Measurements from ENCODE around the gene SDK2. TPM values are rescaled to one million over a fixed set of nuclear protein-coding genes. Genes with fewer than 3 reads are reported as not detected.
"Not testable (repeated sequence)": the region's sequence is repeated elsewhere in the genome, so short reads cannot be mapped to it uniquely, and the experiment has no call there.

Gene SDK2
- total and polyA plus RNA-seq, 5 donors from 2014 or later: 0.02 to 0.59 (median 0.02) TPM; not detected in 2

GRCh38 chr17:73338050-73338521, 306.2 kb downstream of the SDK2 start:
- H3K27me3 ChIP-seq (ENCODE audit: control insufficient read depth, insufficient read depth, low read length): no peaks in the 10 kb centered on the region
- H3K27ac ChIP-seq (ENCODE audit: insufficient read depth, low read length, poor library complexity, severe bottlenecking): no peak overlapping the region
- Mint-ChIP-seq H3K4me3 (no peak overlapping the region), H3K36me3 (no peaks in the 10 kb centered on the region), H3K27ac (no peak overlapping the region), H3K9me3 (no peaks in the 10 kb centered on the region), H3K4me1 (no peaks in the 10 kb centered on the region), H3K27me3 (no peaks in the 10 kb centered on the region)
- no peaks in the 10 kb centered on the region for H3K36me3 ChIP-seq (ENCODE audit: control insufficient read depth, insufficient read depth, low read length)
- H3K4me1 ChIP-seq (ENCODE audit: control insufficient read depth, insufficient read depth, low read length, poor library complexity, severe bottlenecking): no peaks in the 10 kb centered on the region
- H3K4me3 ChIP-seq (ENCODE audit: low read depth, low read length): no peak overlapping the region
- no peak for DNase-seq
- H3K9me3 ChIP-seq (ENCODE audit: control insufficient read depth in 2 of 2, low read length in 2 of 2): no peaks in the 10 kb centered on the region
- no peak for ATAC-seq (ENCODE audit: low read depth in 2 of 2)

GRCh38 chr17:73337330-73337710, 306.9 kb downstream of the SDK2 start:
- no peaks in the 10 kb centered on the region for H3K27me3 ChIP-seq (ENCODE audit: control insufficient read depth, insufficient read depth, low read length)
- H3K27ac ChIP-seq (ENCODE audit: insufficient read depth, low read length, poor library complexity, severe bottlenecking): no peak overlapping the region
- Mint-ChIP-seq H3K4me1 (no peaks in the 10 kb centered on the region), H3K4me3 (no peak overlapping the region), H3K27me3 (no peaks in the 10 kb centered on the region), H3K36me3 (no peaks in the 10 kb centered on the region), H3K9me3 (no peaks in the 10 kb centered on the region), H3K27ac (no peak overlapping the region)
- DNase-seq (no peak), ATAC-seq (ENCODE audit: low read depth in 2 of 2) (no peak)
- H3K4me3 ChIP-seq (ENCODE audit: low read depth, low read length): no peak overlapping the region
- H3K9me3 ChIP-seq (ENCODE audit: control insufficient read depth in 2 of 2, low read length in 2 of 2): no peaks in the 10 kb centered on the region
- H3K36me3 ChIP-seq (ENCODE audit: control insufficient read depth, insufficient read depth, low read length): no peaks in the 10 kb centered on the region
- H3K4me1 ChIP-seq (ENCODE audit: control insufficient read depth, insufficient read depth, low read length, poor library complexity, severe bottlenecking): no peaks in the 10 kb centered on the region

GRCh38 chr17:73336408-73337329, 307.6 kb downstream of the SDK2 start:
- H3K4me1 ChIP-seq (ENCODE audit: control insufficient read depth, insufficient read depth, low read length, poor library complexity, severe bottlenecking): no peaks in the 10 kb centered on the region
- H3K9me3 ChIP-seq (ENCODE audit: control insufficient read depth in 2 of 2, low read length in 2 of 2): no peaks in the 10 kb centered on the region
- DNase-seq (no peak), ATAC-seq (ENCODE audit: low read depth in 2 of 2) (no peak)
- H3K4me3 ChIP-seq (ENCODE audit: low read depth, low read length): no peak overlapping the region
- Mint-ChIP-seq H3K4me3 (no peak overlapping the region), H3K27ac (no peak overlapping the region), H3K27me3 (no peaks in the 10 kb centered on the region), H3K36me3 (no peaks in the 10 kb centered on the region), H3K4me1 (no peaks in the 10 kb centered on the region), H3K9me3 (no peaks in the 10 kb centered on the region)
- no peaks in the 10 kb centered on the region for H3K27me3 ChIP-seq (ENCODE audit: control insufficient read depth, insufficient read depth, low read length)
- H3K36me3 ChIP-seq (ENCODE audit: control insufficient read depth, insufficient read depth, low read length): no peaks in the 10 kb centered on the region
- H3K27ac ChIP-seq (ENCODE audit: insufficient read depth, low read length, poor library complexity, severe bottlenecking): no peak overlapping the region

GRCh38 chr17:73335591-73336407, 308.4 kb downstream of the SDK2 start:
- Mint-ChIP-seq H3K36me3 (no peaks in the 10 kb centered on the region), H3K9me3 (no peaks in the 10 kb centered on the region), H3K27me3 (no peaks in the 10 kb centered on the region)

GRCh38 chr17:73334771-73335513, 309.3 kb downstream of the SDK2 start:
- no peak for ATAC-seq (ENCODE audit: low read depth in 2 of 2)
- Mint-ChIP-seq H3K27ac (no peak overlapping the region), H3K4me1 (no peaks in the 10 kb centered on the region), H3K27me3 (no peaks in the 10 kb centered on the region), H3K36me3 (no peaks in the 10 kb centered on the region), H3K4me3 (peak overlapping the region in 1 of 4 donors; percentile 61), H3K9me3 (no peaks in the 10 kb centered on the region)
- Histone ChIP-seq H3K9me3 (ENCODE audit: control insufficient read depth in 2 of 2, low read length in 2 of 2) (no peaks in the 10 kb centered on the region), H3K27ac (ENCODE audit: insufficient read depth, low read length, poor library complexity, severe bottlenecking) (no peak overlapping the region), H3K4me1 (ENCODE audit: control insufficient read depth, insufficient read depth, low read length, poor library complexity, severe bottlenecking) (no peaks in the 10 kb centered on the region), H3K27me3 (ENCODE audit: control insufficient read depth, insufficient read depth, low read length) (no peaks in the 10 kb centered on the region), H3K4me3 (ENCODE audit: low read depth, low read length) (no peak overlapping the region), H3K36me3 (ENCODE audit: control insufficient read depth, insufficient read depth, low read length) (no peaks in the 10 kb centered on the region)
- DNase-seq: no peak

More at GRCh38 chr17:73335591-73336407, 308.4 kb downstream of the SDK2 start:
- no peak for ATAC-seq (ENCODE audit: low read depth in 2 of 2)
- Mint-ChIP-seq H3K27ac (no peak overlapping the region), H3K4me1 (no peaks in the 10 kb centered on the region), H3K4me3 (no peak overlapping the region)
- DNase-seq: no peak
- Histone ChIP-seq H3K27ac (ENCODE audit: insufficient read depth, low read length, poor library complexity, severe bottlenecking) (no peak overlapping the region), H3K4me3 (ENCODE audit: low read depth, low read length) (no peak overlapping the region), H3K4me1 (ENCODE audit: control insufficient read depth, insufficient read depth, low read length, poor library complexity, severe bottlenecking) (no peaks in the 10 kb centered on the region), H3K27me3 (ENCODE audit: control insufficient read depth, insufficient read depth, low read length) (no peaks in the 10 kb centered on the region), H3K36me3 (ENCODE audit: control insufficient read depth, insufficient read depth, low read length) (no peaks in the 10 kb centered on the region), H3K9me3 (ENCODE audit: control insufficient read depth in 2 of 2, low read length in 2 of 2) (no peaks in the 10 kb centered on the region)

- H3K27ac Mint-ChIP-seq; H3K9me3 ChIP-seq (ENCODE audit: control insufficient read depth in 2 of 2, low read length in 2 of 2); ATAC-seq (ENCODE audit: low read depth in 2 of 2); H3K27me3 Mint-ChIP-seq; H3K4me3 ChIP-seq (ENCODE audit: low read depth, low read length); H3K36me3 Mint-ChIP-seq; H3K9me3 Mint-ChIP-seq; H3K36me3 ChIP-seq (ENCODE audit: control insufficient read depth, insufficient read depth, low read length); H3K27me3 ChIP-seq (ENCODE audit: control insufficient read depth, insufficient read depth, low read length); H3K4me3 Mint-ChIP-seq; DNase-seq; H3K4me1 Mint-ChIP-seq; H3K27ac ChIP-seq (ENCODE audit: insufficient read depth, low read length, poor library complexity, severe bottlenecking); H3K4me1 ChIP-seq (ENCODE audit: control insufficient read depth, insufficient read depth, low read length, poor library complexity, severe bottlenecking): not testable (repeated sequence)
These were observed 310.8 kb downstream of the SDK2 start for GRCh38 chr17:73333445-73333844.

- Histone ChIP-seq H3K4me3 (ENCODE audit: low read depth, low read length) (no peak overlapping the region), H3K4me1 (ENCODE audit: control insufficient read depth, insufficient read depth, low read length, poor library complexity, severe bottlenecking) (no peaks in the 10 kb centered on the region), H3K9me3 (ENCODE audit: control insufficient read depth in 2 of 2, low read length in 2 of 2) (no peaks in the 10 kb centered on the region), H3K36me3 (ENCODE audit: control insufficient read depth, insufficient read depth, low read length) (no peaks in the 10 kb centered on the region), H3K27ac (ENCODE audit: insufficient read depth, low read length, poor library complexity, severe bottlenecking) (no peak overlapping the region), H3K27me3 (ENCODE audit: control insufficient read depth, insufficient read depth, low read length) (no peaks in the 10 kb centered on the region)
- Mint-ChIP-seq H3K4me1 (no peaks in the 10 kb centered on the region), H3K36me3 (no peaks in the 10 kb centered on the region), H3K4me3 (no peak overlapping the region), H3K27ac (no peak overlapping the region), H3K27me3 (no peaks in the 10 kb centered on the region), H3K9me3 (no peaks in the 10 kb centered on the region)
- ATAC-seq (ENCODE audit: low read depth in 2 of 2): no peak
- DNase-seq: no peak
These were observed 313.2 kb downstream of the SDK2 start for GRCh38 chr17:73331060-73331459.
